ENCODE results near the gene MROH2A.

MROH2A gene

DNA sequence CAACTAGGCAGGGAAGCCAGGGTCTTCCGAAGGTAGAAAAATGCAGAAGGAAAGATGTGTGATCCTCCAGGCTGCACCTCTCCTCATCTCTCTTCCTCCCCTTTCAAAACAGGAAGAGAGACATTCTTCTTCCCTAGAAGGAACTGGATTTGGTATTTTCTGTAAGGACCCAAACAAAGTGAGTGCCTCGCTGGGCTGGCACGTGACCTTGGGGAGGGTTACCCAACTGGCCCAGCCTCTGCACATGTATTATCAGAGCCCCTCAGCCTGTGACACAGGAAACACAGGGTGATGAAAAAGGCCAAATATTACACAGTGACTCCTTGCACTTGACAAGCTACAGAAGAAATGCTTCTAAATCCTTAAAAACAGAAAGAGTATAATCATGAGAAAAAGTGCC is 73.9 kb downstream of the MROH2A start:
- in situ Hi-C loops (cut with MboI; ENCODE audit: low pct_unique_long_range_greater_than_20kb, low sequenced_read_pairs, unreplicated experiment) = no loop called here
- DNase-seq (ENCODE audit: low spot score) = no peak
- no peak for TF ChIP-seq CTCF (IDR thresholded peaks at IDR 0.05; ENCODE audit: extremely low read depth, insufficient read depth, missing control alignments)

DNA sequence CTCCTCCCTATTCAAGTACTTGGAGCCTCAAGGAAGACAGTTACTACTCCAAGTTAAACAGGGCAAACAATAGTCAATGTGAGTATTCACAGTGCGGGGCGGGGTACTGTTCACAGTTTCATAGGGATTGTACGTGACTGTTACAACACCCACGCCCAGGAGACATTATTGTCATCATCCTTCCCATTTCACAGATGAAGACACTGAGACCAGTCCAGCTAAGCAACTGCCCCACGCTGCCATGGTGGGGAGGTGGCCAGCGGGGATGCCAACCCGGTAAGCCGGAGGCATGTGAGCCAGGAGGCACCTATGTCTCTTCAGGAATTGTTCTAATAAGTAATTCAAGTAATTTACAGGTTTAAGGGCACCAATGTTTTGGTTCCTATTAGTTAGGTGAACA is 75.2 kb downstream of the MROH2A start:
- TF ChIP-seq CTCF (IDR thresholded peaks at IDR 0.05; ENCODE audit: extremely low read depth, insufficient read depth, missing control alignments) = no peak
- no peak for DNase-seq (ENCODE audit: low spot score)
- in situ Hi-C loops (cut with MboI; ENCODE audit: low pct_unique_long_range_greater_than_20kb, low sequenced_read_pairs, unreplicated experiment) = no loop called here

GRCh38 chr2:233853883-233854240 is 75.7 kb downstream of the MROH2A start:
- in situ Hi-C loops (cut with MboI; ENCODE audit: low pct_unique_long_range_greater_than_20kb, low sequenced_read_pairs, unreplicated experiment) = no loop called here
- DNase-seq (ENCODE audit: low spot score) = no peak
- TF ChIP-seq CTCF (IDR thresholded peaks at IDR 0.05; ENCODE audit: extremely low read depth, insufficient read depth, missing control alignments) = no peak

GRCh38 chr2:233854241-233854981 is 76.3 kb downstream of the MROH2A start, which contains the start of gene HJURP:
Gene HJURP (minus strand): TSS chr2:233854535. CDS start chr2:233854500, 35 bp downstream.
- TF ChIP-seq CTCF (IDR thresholded peaks at IDR 0.05; ENCODE audit: extremely low read depth, insufficient read depth, missing control alignments) = no peak
- in situ Hi-C loops (cut with MboI; ENCODE audit: low pct_unique_long_range_greater_than_20kb, low sequenced_read_pairs, unreplicated experiment) = no loop called here
- DNase-seq (ENCODE audit: low spot score) = peak; percentile 98

DNA sequence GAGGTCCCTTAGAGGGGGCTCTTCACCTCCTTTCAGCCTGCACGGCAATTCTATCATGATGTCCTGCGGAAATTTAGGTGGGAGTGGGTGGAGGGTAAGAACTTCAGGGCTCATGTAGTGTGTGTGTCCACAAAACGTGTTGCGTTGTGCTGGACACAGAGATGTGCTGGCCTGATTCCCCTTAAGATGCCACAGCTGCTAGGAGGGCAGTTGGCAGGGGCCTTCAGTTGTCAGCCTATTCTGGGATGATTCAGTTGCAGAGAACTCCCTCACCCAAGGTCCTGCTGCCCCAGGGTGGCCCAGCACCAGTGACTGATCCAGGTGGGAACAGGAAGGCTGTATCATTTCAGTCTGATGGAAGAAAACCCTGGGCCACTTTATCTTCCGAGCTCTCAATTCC is 77.2 kb downstream of the MROH2A start:
- no peak for DNase-seq (ENCODE audit: low spot score)
- in situ Hi-C loops (cut with MboI; ENCODE audit: low pct_unique_long_range_greater_than_20kb, low sequenced_read_pairs, unreplicated experiment) = no loop called here
- TF ChIP-seq CTCF (IDR thresholded peaks at IDR 0.05; ENCODE audit: extremely low read depth, insufficient read depth, missing control alignments) = no peak

DNA sequence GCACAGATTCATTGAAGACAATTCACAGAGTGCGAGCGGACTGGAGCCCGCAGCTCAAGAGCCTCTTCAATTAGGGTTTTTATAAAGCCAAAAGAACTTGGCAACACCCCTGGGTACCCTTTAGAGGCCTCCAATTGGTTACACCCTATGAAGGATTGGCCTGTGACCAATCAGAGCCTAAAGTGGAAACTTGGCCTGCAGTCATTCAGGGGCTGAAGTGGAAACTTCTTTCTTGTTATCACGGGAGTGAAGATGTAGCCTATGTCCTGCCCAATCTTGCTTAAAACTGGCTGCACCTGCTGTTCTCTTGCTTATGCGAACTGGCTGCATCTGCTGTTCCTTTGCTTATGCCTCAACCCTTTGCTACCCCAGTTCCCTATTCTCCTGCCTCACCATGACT is 78.1 kb downstream of the MROH2A start:
- DNase-seq (ENCODE audit: low spot score) = no peak
- in situ Hi-C loops (cut with MboI; ENCODE audit: low pct_unique_long_range_greater_than_20kb, low sequenced_read_pairs, unreplicated experiment) = no loop called here
- TF ChIP-seq CTCF (IDR thresholded peaks at IDR 0.05; ENCODE audit: extremely low read depth, insufficient read depth, missing control alignments) = no peak

All from GM13977 (cell line).